Measurements from ENCODE around the gene BRD1.
"Not testable (repeated sequence)": the region's sequence is repeated elsewhere in the genome, so short reads cannot be mapped to it uniquely, and the experiment has no call there.

Gene BRD1

DNA sequence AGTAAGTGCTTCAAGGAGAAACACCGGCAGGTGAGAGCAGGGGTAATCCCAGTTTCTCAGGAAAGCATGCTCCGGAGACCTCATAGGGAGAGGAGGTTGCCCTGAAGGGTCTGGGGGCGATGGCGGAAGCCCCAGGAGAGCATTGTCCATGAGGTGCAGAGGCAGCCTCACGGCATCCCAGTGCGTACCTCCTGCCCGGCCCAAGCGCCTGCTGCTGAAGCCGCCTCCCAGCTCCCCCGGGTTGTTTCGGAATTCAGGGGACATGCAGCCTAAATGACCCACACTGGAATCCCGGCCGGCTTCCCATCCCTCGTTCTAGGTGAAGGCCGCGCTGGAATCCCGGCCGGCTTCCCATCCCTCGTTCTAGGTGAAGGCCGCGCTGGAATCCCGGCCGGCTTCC, 28.7 kb upstream of the BRD1 start:
- H3K4me2 ChIP-seq (ENCODE audit: low read length), result no peak overlapping the region
- no peak overlapping the region for H2BK120ac ChIP-seq (ENCODE audit: low read depth, low read length)
- H3K4ac ChIP-seq (ENCODE audit: low read depth, low read length), result no peak overlapping the region
- H4K8ac ChIP-seq (ENCODE audit: low read depth, low read length), result no peak overlapping the region
- no peak overlapping the region for H3K56ac ChIP-seq (ENCODE audit: low read length)
- no peak overlapping the region for H2AK5ac ChIP-seq (ENCODE audit: low read length)
- no peak overlapping the region for H3K23ac ChIP-seq (ENCODE audit: low read length)
- H3K9ac ChIP-seq (ENCODE audit: low read length), result no peak overlapping the region
- H3K4me1 ChIP-seq (ENCODE audit: control insufficient read depth, low read depth, low read length), result peaks cover 10% of the 10 kb centered on the region
- no peak overlapping the region for H3K27ac ChIP-seq (ENCODE audit: low read depth, low read length)
- no peaks in the 10 kb centered on the region for H3K36me3 ChIP-seq (ENCODE audit: control insufficient read depth, insufficient read depth, low read length)
- no peak for DNase-seq
- no peak overlapping the region for H2BK5ac ChIP-seq (ENCODE audit: low read length)
- H4K5ac ChIP-seq (ENCODE audit: low read length), result no peak overlapping the region
- H3K79me1 ChIP-seq (ENCODE audit: low read length), result peaks cover 34% of the 10 kb centered on the region
- no peak overlapping the region for H3K18ac ChIP-seq (ENCODE audit: low read length)
- H3K4me3 ChIP-seq (ENCODE audit: low read length), result no peak overlapping the region
- no peak overlapping the region for H2BK15ac ChIP-seq (replicated peaks; ENCODE audit: low read depth)
- H3K27me3 ChIP-seq (ENCODE audit: insufficient read depth, low read length, poor library complexity), result peaks cover 8% of the 10 kb centered on the region
- peaks cover 48% of the 10 kb centered on the region for H3K79me2 ChIP-seq (ENCODE audit: control insufficient read depth, insufficient read depth, low read length)
- WGBS (ENCODE audit: extremely low coverage, insufficient coverage, low lambda C conversion rate), result no CpG with 5 or more reads among the region's 23 CpGs

DNA sequence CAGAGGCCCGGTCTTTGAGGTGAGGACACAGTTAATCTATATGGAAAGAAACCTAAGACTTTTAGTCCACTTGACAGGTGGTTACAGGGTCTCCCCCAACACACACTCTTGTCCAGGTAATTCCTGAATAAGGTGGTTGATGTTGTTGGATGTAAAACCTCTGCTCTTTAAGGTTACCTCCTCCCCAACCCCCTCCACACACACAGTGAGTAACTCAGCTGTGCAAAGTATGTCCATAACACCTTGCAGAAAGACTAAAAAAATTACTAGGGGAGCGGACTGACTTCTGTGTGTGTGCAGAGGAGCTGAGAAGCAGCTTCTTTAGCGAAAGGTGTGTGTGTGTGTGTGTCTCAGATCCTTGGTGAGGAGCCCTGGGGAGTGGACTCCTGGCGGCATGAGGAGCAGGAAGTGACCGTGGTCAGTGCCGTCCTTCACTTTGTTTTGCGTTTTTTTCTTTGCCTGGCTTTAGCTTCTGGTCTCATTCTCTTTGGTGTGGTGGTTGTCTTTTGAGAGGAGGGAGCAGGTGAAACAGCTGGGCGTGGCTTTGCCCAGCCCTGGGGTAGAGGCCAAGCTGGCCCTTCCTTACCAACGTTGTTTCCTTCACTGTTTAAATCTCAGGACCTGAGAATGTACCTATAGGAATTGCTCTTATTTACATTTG, 27.7 kb upstream of the BRD1 start:
- no peak for DNase-seq
- Histone ChIP-seq H3K79me2 (ENCODE audit: control insufficient read depth, insufficient read depth, low read length) (peaks cover 45% of the 10 kb centered on the region), H4K5ac (ENCODE audit: low read length) (no peak overlapping the region), H3K27me3 (ENCODE audit: insufficient read depth, low read length, poor library complexity) (peaks cover 15% of the 10 kb centered on the region), H3K4me1 (ENCODE audit: control insufficient read depth, low read depth, low read length) (peaks cover 10% of the 10 kb centered on the region), H3K18ac (ENCODE audit: low read length) (no peak overlapping the region), H3K4ac (ENCODE audit: low read depth, low read length) (no peak overlapping the region), H2AK5ac (ENCODE audit: low read length) (no peak overlapping the region), H2BK5ac (ENCODE audit: low read length) (no peak overlapping the region), H3K23ac (ENCODE audit: low read length) (no peak overlapping the region), H3K56ac (ENCODE audit: low read length) (peak overlapping the region; percentile 57), H2BK120ac (ENCODE audit: low read depth, low read length) (no peak overlapping the region), H4K8ac (ENCODE audit: low read depth, low read length) (no peak overlapping the region), H3K9ac (ENCODE audit: low read length) (peak overlapping the region; percentile 90), H3K4me3 (ENCODE audit: low read length) (no peak overlapping the region), H3K4me2 (ENCODE audit: low read length) (peak overlapping the region; percentile 93), H3K79me1 (ENCODE audit: low read length) (peaks cover 32% of the 10 kb centered on the region), H3K27ac (ENCODE audit: low read depth, low read length) (no peak overlapping the region), H3K36me3 (ENCODE audit: control insufficient read depth, insufficient read depth, low read length) (no peaks in the 10 kb centered on the region), H2BK15ac (replicated peaks; ENCODE audit: low read depth) (no peak overlapping the region)
- no CpG with 5 or more reads among the region's 9 CpGs for WGBS (ENCODE audit: extremely low coverage, insufficient coverage, low lambda C conversion rate)

DNA sequence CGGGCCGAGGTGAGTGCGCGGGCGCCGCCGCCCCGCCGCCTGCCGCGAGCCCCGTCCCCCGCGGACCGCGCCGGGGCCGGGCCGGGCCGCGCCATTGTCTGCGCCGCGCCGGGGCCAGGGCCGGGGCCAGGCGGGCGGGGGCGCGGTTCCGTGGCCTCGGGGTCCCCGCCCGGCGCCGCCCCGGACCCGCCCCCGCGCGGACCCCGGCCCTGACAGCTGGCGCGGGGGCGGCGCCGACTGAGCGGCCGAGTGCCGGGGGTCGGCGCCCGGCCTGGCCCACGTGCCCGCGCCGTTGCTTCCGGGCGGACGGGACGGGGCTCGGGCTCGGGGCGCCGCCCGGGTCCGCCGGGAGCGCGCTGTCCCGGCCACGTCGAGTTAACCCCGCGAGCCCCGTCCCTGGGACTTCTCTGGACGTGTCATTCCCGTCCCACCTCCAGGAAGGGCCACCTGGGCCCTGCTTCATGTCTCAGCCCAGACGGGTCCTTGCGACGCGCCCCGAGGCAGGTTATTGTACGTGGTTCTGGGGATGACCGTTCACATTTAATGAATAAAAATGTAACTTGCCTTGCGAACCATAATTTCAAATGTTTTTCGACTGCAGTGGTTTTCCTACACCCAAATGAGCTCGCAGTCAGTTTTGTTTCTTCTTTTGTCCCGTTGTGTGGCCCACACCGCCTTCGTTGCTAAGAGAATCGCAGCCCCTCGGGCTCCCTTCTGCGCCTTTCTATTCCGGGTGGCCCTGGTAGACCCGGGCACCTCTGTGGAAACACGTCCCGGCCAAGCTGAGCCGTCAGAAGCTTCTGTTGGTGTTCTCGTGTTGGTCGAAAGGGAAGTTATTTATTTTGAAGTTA, 26.5 kb upstream of the BRD1 start:
- no CpG with 5 or more reads among the region's 101 CpGs for WGBS (ENCODE audit: extremely low coverage, insufficient coverage, low lambda C conversion rate)
- no peak overlapping the region for H2BK120ac ChIP-seq (ENCODE audit: low read depth, low read length)

DNA sequence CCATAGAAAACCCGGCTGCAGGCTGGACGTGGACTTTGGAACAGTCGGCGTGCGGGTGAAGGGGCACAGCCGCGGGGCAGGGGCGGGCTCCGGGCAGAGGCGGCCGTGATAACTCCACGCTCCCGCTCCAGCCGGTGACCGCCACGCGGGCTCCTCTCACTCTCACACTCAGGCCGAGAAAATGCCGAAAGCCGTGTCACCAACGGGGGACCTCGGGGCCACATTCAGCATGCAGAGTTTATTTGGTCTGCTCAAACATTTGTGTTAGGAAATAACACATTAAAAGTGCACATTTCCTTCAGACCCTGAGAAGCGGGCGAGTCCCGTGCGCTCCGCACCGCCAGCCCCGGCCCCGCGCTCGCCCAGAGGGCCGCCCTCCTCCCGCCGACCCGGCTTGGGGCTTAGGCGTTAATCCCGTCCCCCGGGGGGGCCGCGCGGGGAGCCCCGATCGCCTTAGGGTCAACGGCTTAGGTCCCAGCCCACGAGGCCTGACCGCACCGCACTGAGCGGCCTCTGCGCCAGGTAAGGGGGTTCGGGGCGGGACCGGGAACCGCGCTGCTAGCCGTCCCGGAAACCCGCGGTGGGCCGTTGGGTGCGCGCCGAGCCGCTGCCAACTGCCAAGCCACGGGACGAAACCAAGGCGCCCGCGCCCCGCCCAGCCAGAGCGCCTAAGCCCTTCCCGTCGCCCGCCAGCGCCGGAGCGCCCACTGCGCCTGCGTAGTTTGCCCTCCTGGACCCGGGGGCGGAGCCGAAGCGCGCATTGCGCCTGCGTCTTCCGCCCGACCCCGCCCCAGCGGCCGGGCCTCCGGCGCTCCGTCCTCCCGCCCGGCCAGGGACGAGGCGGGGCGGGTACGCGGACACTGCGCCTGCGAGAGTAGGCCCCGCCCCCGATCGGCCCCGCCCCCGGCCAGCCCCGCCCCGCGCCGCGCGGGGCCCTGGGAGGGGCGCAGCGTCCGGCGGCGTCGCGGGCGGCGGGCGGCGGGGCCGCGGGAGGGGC, 25.5 kb upstream of the BRD1 start, which contains the start of gene ZBED4:
Gene ZBED4 (plus strand): TSS at position 947 of the 997 bp plus-strand sequence. CDS start 29,819 bp downstream, outside the sequence.
- Histone ChIP-seq H4K8ac (ENCODE audit: low read depth, low read length) (no peak within 1 kb of the TSS), H3K79me2 (ENCODE audit: control insufficient read depth, insufficient read depth, low read length) (peaks cover 33% of the 10 kb centered on the region), H3K27me3 (ENCODE audit: insufficient read depth, low read length, poor library complexity) (peaks cover 37% of the 10 kb centered on the region), H3K56ac (ENCODE audit: low read length) (peak within 1 kb of the TSS; percentile 95), H2AK5ac (ENCODE audit: low read length) (no peak within 1 kb of the TSS), H3K79me1 (ENCODE audit: low read length) (peaks cover 24% of the 10 kb centered on the region), H3K4me3 (ENCODE audit: low read length) (peak within 1 kb of the TSS; percentile 86), H3K27ac (ENCODE audit: low read depth, low read length) (peak within 1 kb of the TSS; percentile 13), H3K18ac (ENCODE audit: low read length) (peak within 1 kb of the TSS; percentile 78), H3K23ac (ENCODE audit: low read length) (peak within 1 kb of the TSS; percentile 66), H2BK120ac (ENCODE audit: low read depth, low read length) (no peak within 1 kb of the TSS), H2BK15ac (replicated peaks; ENCODE audit: low read depth) (no peak within 1 kb of the TSS), H3K4me1 (ENCODE audit: control insufficient read depth, low read depth, low read length) (peaks cover 10% of the 10 kb centered on the region), H3K4ac (ENCODE audit: low read depth, low read length) (peak within 1 kb of the TSS; percentile 20), H2BK5ac (ENCODE audit: low read length) (no peak within 1 kb of the TSS), H4K5ac (ENCODE audit: low read length) (no peak within 1 kb of the TSS), H3K4me2 (ENCODE audit: low read length) (peak within 1 kb of the TSS; percentile 93), H3K9ac (ENCODE audit: low read length) (peak within 1 kb of the TSS; percentile 90), H3K36me3 (ENCODE audit: control insufficient read depth, insufficient read depth, low read length) (no peaks in the 10 kb centered on the region)
- peak; percentile 97 for DNase-seq
- WGBS (ENCODE audit: extremely low coverage, insufficient coverage, low lambda C conversion rate), result no CpG with 5 or more reads among the region's 127 CpGs

More for the DNA sequence above, 26.5 kb upstream of the BRD1 start:
- no peak overlapping the region for H2BK15ac ChIP-seq (replicated peaks; ENCODE audit: low read depth)
- peaks cover 27% of the 10 kb centered on the region for H3K27me3 ChIP-seq (ENCODE audit: insufficient read depth, low read length, poor library complexity)
- no peak overlapping the region for H2AK5ac ChIP-seq (ENCODE audit: low read length)
- H3K9ac ChIP-seq (ENCODE audit: low read length), result peak overlapping the region; percentile 90
- H3K4me3 ChIP-seq (ENCODE audit: low read length), result peak overlapping the region; percentile 86
- no peak overlapping the region for H2BK5ac ChIP-seq (ENCODE audit: low read length)
- no peak overlapping the region for H4K5ac ChIP-seq (ENCODE audit: low read length)
- H3K79me2 ChIP-seq (ENCODE audit: control insufficient read depth, insufficient read depth, low read length), result peaks cover 42% of the 10 kb centered on the region
- H3K79me1 ChIP-seq (ENCODE audit: low read length), result peaks cover 30% of the 10 kb centered on the region
- H3K36me3 ChIP-seq (ENCODE audit: control insufficient read depth, insufficient read depth, low read length), result no peaks in the 10 kb centered on the region
- H3K27ac ChIP-seq (ENCODE audit: low read depth, low read length), result peak overlapping the region; percentile 13
- H3K4me2 ChIP-seq (ENCODE audit: low read length), result peak overlapping the region; percentile 93
- DNase-seq, result peak; percentile 52
- peaks cover 10% of the 10 kb centered on the region for H3K4me1 ChIP-seq (ENCODE audit: control insufficient read depth, low read depth, low read length)
- peak overlapping the region; percentile 78 for H3K18ac ChIP-seq (ENCODE audit: low read length)
- peak overlapping the region; percentile 66 for H3K23ac ChIP-seq (ENCODE audit: low read length)
- H3K56ac ChIP-seq (ENCODE audit: low read length), result peak overlapping the region; percentile 90
- no peak overlapping the region for H4K8ac ChIP-seq (ENCODE audit: low read depth, low read length)
- H3K4ac ChIP-seq (ENCODE audit: low read depth, low read length), result no peak overlapping the region

DNA sequence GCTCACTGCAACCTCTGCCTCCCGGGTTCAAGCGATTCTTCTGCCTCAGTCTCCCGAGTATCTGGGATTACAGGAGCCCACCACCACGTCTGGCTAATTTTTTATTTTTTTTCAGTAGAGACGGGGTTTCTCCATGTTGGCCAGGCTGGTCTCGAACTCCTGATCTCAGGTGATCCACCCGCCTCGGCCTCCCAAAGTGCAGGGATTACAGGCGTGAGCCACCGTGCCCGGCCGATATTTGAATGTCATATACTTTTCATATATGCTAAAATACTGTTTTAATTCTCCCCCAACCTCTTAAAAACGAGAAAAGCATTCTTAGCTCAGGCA, 24.9 kb upstream of the BRD1 start:
- WGBS (ENCODE audit: extremely low coverage, insufficient coverage, low lambda C conversion rate), result no CpG with 5 or more reads among the region's 13 CpGs
- not testable (repeated sequence) for H4K8ac ChIP-seq (ENCODE audit: low read depth, low read length); H3K18ac ChIP-seq (ENCODE audit: low read length); H3K4me1 ChIP-seq (ENCODE audit: control insufficient read depth, low read depth, low read length); H2BK120ac ChIP-seq (ENCODE audit: low read depth, low read length); H4K5ac ChIP-seq (ENCODE audit: low read length); H3K27ac ChIP-seq (ENCODE audit: low read depth, low read length); H3K4ac ChIP-seq (ENCODE audit: low read depth, low read length); H2BK15ac ChIP-seq (replicated peaks; ENCODE audit: low read depth); H3K23ac ChIP-seq (ENCODE audit: low read length); H2BK5ac ChIP-seq (ENCODE audit: low read length); DNase-seq; H3K9ac ChIP-seq (ENCODE audit: low read length); H2AK5ac ChIP-seq (ENCODE audit: low read length); H3K36me3 ChIP-seq (ENCODE audit: control insufficient read depth, insufficient read depth, low read length); H3K4me3 ChIP-seq (ENCODE audit: low read length)
- H3K79me2 ChIP-seq (ENCODE audit: control insufficient read depth, insufficient read depth, low read length), result peaks cover 31% of the 10 kb centered on the region
- H3K79me1 ChIP-seq (ENCODE audit: low read length), result peaks cover 22% of the 10 kb centered on the region
- peaks cover 44% of the 10 kb centered on the region for H3K27me3 ChIP-seq (ENCODE audit: insufficient read depth, low read length, poor library complexity)
- peak overlapping the region; percentile 95 for H3K56ac ChIP-seq (ENCODE audit: low read length)
- H3K4me2 ChIP-seq (ENCODE audit: low read length), result peak overlapping the region; percentile 83

Measured in mesendoderm (in vitro differentiated cells).